ENCODE measurements around the gene ABHD16A.

The ABHD16A gene

GRCh38 chr6:31723980-31724691, 21.0 kb upstream of the ABHD16A start:
- WGBS (ENCODE audit: extremely low coverage, insufficient coverage, low lambda C conversion rate): no CpG with 5 or more reads among the region's 25 CpGs
- H3K56ac ChIP-seq (ENCODE audit: low read length): no peak overlapping the region
- no peak overlapping the region for H3K4me3 ChIP-seq (ENCODE audit: low read length)
- peaks cover 10% of the 10 kb centered on the region for H3K79me1 ChIP-seq (ENCODE audit: low read length)
- no peak overlapping the region for H3K18ac ChIP-seq (ENCODE audit: low read length)
- no peak overlapping the region for H3K4ac ChIP-seq (ENCODE audit: low read depth, low read length)
- H3K27ac ChIP-seq (ENCODE audit: low read depth, low read length): no peak overlapping the region
- no peak overlapping the region for H4K5ac ChIP-seq (ENCODE audit: low read length)
- no peak overlapping the region for H2AK5ac ChIP-seq (ENCODE audit: low read length)
- H3K4me1 ChIP-seq (ENCODE audit: control insufficient read depth, low read depth, low read length): peaks cover 3% of the 10 kb centered on the region
- peaks cover 4% of the 10 kb centered on the region for H3K79me2 ChIP-seq (ENCODE audit: control insufficient read depth, insufficient read depth, low read length)
- no peak overlapping the region for H3K23ac ChIP-seq (ENCODE audit: low read length)
- no peak for DNase-seq
- no peaks in the 10 kb centered on the region for H3K27me3 ChIP-seq (ENCODE audit: insufficient read depth, low read length, poor library complexity)
- no peak overlapping the region for H4K8ac ChIP-seq (ENCODE audit: low read depth, low read length)
- H3K9ac ChIP-seq (ENCODE audit: low read length): no peak overlapping the region
- no peak overlapping the region for H2BK5ac ChIP-seq (ENCODE audit: low read length)
- no peak overlapping the region for H3K4me2 ChIP-seq (ENCODE audit: low read length)
- no peak overlapping the region for H2BK120ac ChIP-seq (ENCODE audit: low read depth, low read length)
- no peak overlapping the region for H2BK15ac ChIP-seq (replicated peaks; ENCODE audit: low read depth)
- H3K36me3 ChIP-seq (ENCODE audit: control insufficient read depth, insufficient read depth, low read length): peaks cover 4% of the 10 kb centered on the region

- peaks cover 4% of the 10 kb centered on the region for H3K36me3 ChIP-seq (ENCODE audit: control insufficient read depth, insufficient read depth, low read length)
- H3K9ac ChIP-seq (ENCODE audit: low read length): no peak within 1 kb of the TSS
- no peak within 1 kb of the TSS for H3K27ac ChIP-seq (ENCODE audit: low read depth, low read length)
- H3K23ac ChIP-seq (ENCODE audit: low read length): no peak within 1 kb of the TSS
- WGBS (ENCODE audit: extremely low coverage, insufficient coverage, low lambda C conversion rate): no CpG with 5 or more reads among the region's 46 CpGs
- no peak within 1 kb of the TSS for H3K4ac ChIP-seq (ENCODE audit: low read depth, low read length)
- H3K4me2 ChIP-seq (ENCODE audit: low read length): no peak within 1 kb of the TSS
- no peak within 1 kb of the TSS for H3K56ac ChIP-seq (ENCODE audit: low read length)
- H2AK5ac ChIP-seq (ENCODE audit: low read length): no peak within 1 kb of the TSS
- H3K27me3 ChIP-seq (ENCODE audit: insufficient read depth, low read length, poor library complexity): no peaks in the 10 kb centered on the region
- no peak within 1 kb of the TSS for H4K5ac ChIP-seq (ENCODE audit: low read length)
- H2BK5ac ChIP-seq (ENCODE audit: low read length): no peak within 1 kb of the TSS
- peaks cover 2% of the 10 kb centered on the region for H3K4me1 ChIP-seq (ENCODE audit: control insufficient read depth, low read depth, low read length)
- no peaks in the 10 kb centered on the region for H3K79me2 ChIP-seq (ENCODE audit: control insufficient read depth, insufficient read depth, low read length)
- no peak for DNase-seq
- H3K4me3 ChIP-seq (ENCODE audit: low read length): no peak within 1 kb of the TSS
- H3K79me1 ChIP-seq (ENCODE audit: low read length): peaks cover 6% of the 10 kb centered on the region
- no peak within 1 kb of the TSS for H4K8ac ChIP-seq (ENCODE audit: low read depth, low read length)
- no peak within 1 kb of the TSS for H2BK15ac ChIP-seq (replicated peaks; ENCODE audit: low read depth)
- no peak within 1 kb of the TSS for H2BK120ac ChIP-seq (ENCODE audit: low read depth, low read length)
- H3K18ac ChIP-seq (ENCODE audit: low read length): no peak within 1 kb of the TSS
Measured at GRCh38 chr6:31723245-31723979, 20.3 kb upstream of the ABHD16A start, which contains the start of gene MPIG6B. Gene MPIG6B (plus strand): TSS chr6:31723373. CDS start chr6:31723384, 11 bp downstream.

GRCh38 chr6:31722173-31722572, 19.0 kb upstream of the ABHD16A start:
- no CpG with 5 or more reads among the region's 3 CpGs for WGBS (ENCODE audit: extremely low coverage, insufficient coverage, low lambda C conversion rate)
- Histone ChIP-seq H3K36me3 (ENCODE audit: control insufficient read depth, insufficient read depth, low read length) (peaks cover 1% of the 10 kb centered on the region), H3K18ac (ENCODE audit: low read length) (no peak overlapping the region), H2BK120ac (ENCODE audit: low read depth, low read length) (no peak overlapping the region), H2AK5ac (ENCODE audit: low read length) (no peak overlapping the region), H3K4ac (ENCODE audit: low read depth, low read length) (no peak overlapping the region), H2BK15ac (replicated peaks; ENCODE audit: low read depth) (no peak overlapping the region), H3K4me3 (ENCODE audit: low read length) (no peak overlapping the region), H4K8ac (ENCODE audit: low read depth, low read length) (no peak overlapping the region), H3K27ac (ENCODE audit: low read depth, low read length) (no peak overlapping the region), H3K9ac (ENCODE audit: low read length) (no peak overlapping the region), H3K4me1 (ENCODE audit: control insufficient read depth, low read depth, low read length) (peaks cover 5% of the 10 kb centered on the region), H3K56ac (ENCODE audit: low read length) (no peak overlapping the region), H2BK5ac (ENCODE audit: low read length) (no peak overlapping the region), H3K27me3 (ENCODE audit: insufficient read depth, low read length, poor library complexity) (no peaks in the 10 kb centered on the region), H3K79me1 (ENCODE audit: low read length) (no peaks in the 10 kb centered on the region), H3K79me2 (ENCODE audit: control insufficient read depth, insufficient read depth, low read length) (no peaks in the 10 kb centered on the region), H3K23ac (ENCODE audit: low read length) (no peak overlapping the region), H4K5ac (ENCODE audit: low read length) (no peak overlapping the region), H3K4me2 (ENCODE audit: low read length) (no peak overlapping the region)
- DNase-seq: no peak

GRCh38 chr6:31721351-31722020, 18.4 kb upstream of the ABHD16A start, which contains the start of gene LY6G6C:
Gene LY6G6C (minus strand): TSS chr6:31721746. CDS start chr6:31721679, 67 bp downstream.
- Histone ChIP-seq H2AK5ac (ENCODE audit: low read length) (no peak within 1 kb of the TSS), H3K18ac (ENCODE audit: low read length) (no peak within 1 kb of the TSS), H2BK120ac (ENCODE audit: low read depth, low read length) (no peak within 1 kb of the TSS), H4K5ac (ENCODE audit: low read length) (no peak within 1 kb of the TSS), H3K4me3 (ENCODE audit: low read length) (no peak within 1 kb of the TSS), H3K9ac (ENCODE audit: low read length) (no peak within 1 kb of the TSS), H3K79me2 (ENCODE audit: control insufficient read depth, insufficient read depth, low read length) (no peaks in the 10 kb centered on the region), H3K79me1 (ENCODE audit: low read length) (no peaks in the 10 kb centered on the region), H3K27me3 (ENCODE audit: insufficient read depth, low read length, poor library complexity) (no peaks in the 10 kb centered on the region), H3K27ac (ENCODE audit: low read depth, low read length) (no peak within 1 kb of the TSS), H3K4ac (ENCODE audit: low read depth, low read length) (no peak within 1 kb of the TSS), H2BK15ac (replicated peaks; ENCODE audit: low read depth) (no peak within 1 kb of the TSS), H2BK5ac (ENCODE audit: low read length) (no peak within 1 kb of the TSS), H3K56ac (ENCODE audit: low read length) (no peak within 1 kb of the TSS), H3K23ac (ENCODE audit: low read length) (no peak within 1 kb of the TSS), H4K8ac (ENCODE audit: low read depth, low read length) (no peak within 1 kb of the TSS), H3K4me1 (ENCODE audit: control insufficient read depth, low read depth, low read length) (peaks cover 5% of the 10 kb centered on the region), H3K36me3 (ENCODE audit: control insufficient read depth, insufficient read depth, low read length) (peaks cover 1% of the 10 kb centered on the region), H3K4me2 (ENCODE audit: low read length) (no peak within 1 kb of the TSS)
- WGBS (ENCODE audit: extremely low coverage, insufficient coverage, low lambda C conversion rate): no CpG with 5 or more reads among the region's 4 CpGs
- DNase-seq: no peak

GRCh38 chr6:31720196-31720770, 17.2 kb upstream of the ABHD16A start:
- Histone ChIP-seq H3K23ac (ENCODE audit: low read length) (no peak overlapping the region), H4K8ac (ENCODE audit: low read depth, low read length) (no peak overlapping the region), H3K56ac (ENCODE audit: low read length) (no peak overlapping the region), H3K27ac (ENCODE audit: low read depth, low read length) (no peak overlapping the region), H3K79me1 (ENCODE audit: low read length) (no peaks in the 10 kb centered on the region), H3K4me1 (ENCODE audit: control insufficient read depth, low read depth, low read length) (peaks cover 5% of the 10 kb centered on the region), H3K9ac (ENCODE audit: low read length) (no peak overlapping the region), H2AK5ac (ENCODE audit: low read length) (no peak overlapping the region), H2BK5ac (ENCODE audit: low read length) (no peak overlapping the region), H3K4ac (ENCODE audit: low read depth, low read length) (no peak overlapping the region), H4K5ac (ENCODE audit: low read length) (no peak overlapping the region), H2BK120ac (ENCODE audit: low read depth, low read length) (no peak overlapping the region), H3K4me2 (ENCODE audit: low read length) (no peak overlapping the region), H3K18ac (ENCODE audit: low read length) (no peak overlapping the region), H3K79me2 (ENCODE audit: control insufficient read depth, insufficient read depth, low read length) (no peaks in the 10 kb centered on the region), H3K4me3 (ENCODE audit: low read length) (no peak overlapping the region), H3K27me3 (ENCODE audit: insufficient read depth, low read length, poor library complexity) (no peaks in the 10 kb centered on the region), H2BK15ac (replicated peaks; ENCODE audit: low read depth) (no peak overlapping the region), H3K36me3 (ENCODE audit: control insufficient read depth, insufficient read depth, low read length) (no peaks in the 10 kb centered on the region)
- no peak for DNase-seq
- no CpG with 5 or more reads among the region's 5 CpGs for WGBS (ENCODE audit: extremely low coverage, insufficient coverage, low lambda C conversion rate)
